HEK293 (cell line): ENCODE results near the gene GPR107.

Source experiments
- CTCF ChIA-PET: fragments of 350-600 bp; formaldehyde crosslinking; extraction: SDS; loops from one replicate; lab custom pipeline; 2021; ENCODE audit warnings: antibody characterized with exemption; lab: Yijun Ruan, JAX
- POLR2A ChIA-PET: fragments of 300-600 bp; formaldehyde crosslinking; extraction: SDS; loops from one replicate; lab custom pipeline; 2020; ENCODE audit warnings: antibody characterized with exemption, inconsistent platforms; lab: Yijun Ruan, JAX
- H3K27ac ChIP-seq: fragments of 200-500 bp; sonication (Bioruptor generic); 2 replicates; pipeline ENCODE4 v1.5.1; 2014; ENCODE audit warnings: low read depth, low read length, control low read depth, inconsistent platforms; ENCODE audit errors: extremely low read depth
- H3K36me3 ChIP-seq, 2 experiments: fragments of 200-500 bp in 1 of 2; sonication (Bioruptor generic) in 1 of 2; 1 replicate in 1 of 2; 2 replicates in 1 of 2; pipeline ENCODE4 v1.5.1; 2014 to 2017; ENCODE audit warnings: inconsistent platforms in 2 of 2, low read length in 2 of 2; ENCODE audit not compliant: control insufficient read depth in 2 of 2, insufficient read depth in 1 of 2
- H3K4me1 ChIP-seq: fragments of 200-500 bp; sonication (Bioruptor generic); 2 replicates; pipeline ENCODE4 v1.5.1; 2014; ENCODE audit warnings: mild to moderate bottlenecking, low read length, inconsistent platforms; ENCODE audit not compliant: control insufficient read depth, insufficient read depth
- H3K4me3 ChIP-seq: 2 replicates; pipeline ENCODE4 v1.5.1; 2011; ENCODE audit warnings: low read depth, mild to moderate bottlenecking, control low read depth, low read length, moderate library complexity
- H3K9me3 ChIP-seq: fragments of 200-500 bp; sonication (Bioruptor generic); 2 replicates; pipeline ENCODE4 v1.5.1; 2014; ENCODE audit warnings: low read depth, low read length, inconsistent platforms; ENCODE audit not compliant: control insufficient read depth, insufficient read depth
- BCL11A ChIP-seq: fragments of 450-650 bp; formaldehyde crosslinking; IDR thresholded peaks from 2 replicates; pipeline ENCODE4 v1.5.1; 2016; ENCODE audit warnings: low read depth, missing biosample characterization, missing genetic modification characterization
- GLIS1 ChIP-seq: fragments of 450-650 bp; formaldehyde crosslinking; IDR thresholded peaks from 2 replicates; pipeline ENCODE4 v1.5.1; 2016; ENCODE audit warnings: missing biosample characterization, missing genetic modification characterization
- KLF1 ChIP-seq: fragments of 450-650 bp; formaldehyde crosslinking; IDR thresholded peaks from 2 replicates; pipeline ENCODE4 v1.5.1; 2016; ENCODE audit warnings: missing biosample characterization, missing genetic modification characterization
- KLF8 ChIP-seq: fragments of 450-650 bp; formaldehyde crosslinking; IDR thresholded peaks from 2 replicates; pipeline ENCODE4 v1.5.1; 2016; ENCODE audit warnings: missing biosample characterization, missing genetic modification characterization
- SCRT2 ChIP-seq: fragments of 450-650 bp; formaldehyde crosslinking; IDR thresholded peaks from 2 replicates; pipeline ENCODE4 v1.5.1; 2016; ENCODE audit warnings: missing biosample characterization, missing genetic modification characterization
- YY2 ChIP-seq: fragments of 450-650 bp; formaldehyde crosslinking; IDR thresholded peaks from 2 replicates; pipeline ENCODE4 v1.5.1; 2016; ENCODE audit warnings: missing biosample characterization, missing genetic modification characterization
- ZEB2 ChIP-seq: fragments of 450-650 bp; formaldehyde crosslinking; IDR thresholded peaks from 2 replicates; pipeline ENCODE4 v1.5.1; 2016; ENCODE audit warnings: missing biosample characterization, missing genetic modification characterization
- ZNF19 ChIP-seq: fragments of 450-650 bp; formaldehyde crosslinking; IDR thresholded peaks from 2 replicates; pipeline ENCODE4; 2016; ENCODE audit warnings: missing biosample characterization, missing genetic modification characterization, low read depth
- ZNF202 ChIP-seq: fragments of 450-650 bp; formaldehyde crosslinking; IDR thresholded peaks from 2 replicates; pipeline ENCODE4 v1.5.1; 2016; ENCODE audit warnings: missing biosample characterization, missing genetic modification characterization, borderline replicate concordance
- ZNF324 ChIP-seq: fragments of 450-650 bp; formaldehyde crosslinking; IDR thresholded peaks from 2 replicates; pipeline ENCODE4 v1.5.1; 2016; ENCODE audit warnings: missing biosample characterization, missing genetic modification characterization
- ZNF366 ChIP-seq: fragments of 450-650 bp; formaldehyde crosslinking; conservative IDR thresholded peaks from 2 replicates; pipeline ENCODE4 v1.5.1; 2016; ENCODE audit warnings: missing biosample characterization, missing genetic modification characterization
- ZNF433 ChIP-seq: fragments of 450-650 bp; formaldehyde crosslinking; IDR thresholded peaks from 2 replicates; pipeline ENCODE4 v1.5.1; 2016; ENCODE audit warnings: missing biosample characterization, missing genetic modification characterization, low read depth
- ZNF510 ChIP-seq: fragments of 450-650 bp; formaldehyde crosslinking; IDR thresholded peaks from 2 replicates; pipeline ENCODE4 v1.5.1; 2018; ENCODE audit warnings: mild to moderate bottlenecking, missing genetic modification characterization, missing biosample characterization; ENCODE audit not compliant: insufficient replicate concordance
- ZNF707 ChIP-seq: fragments of 450-650 bp; formaldehyde crosslinking; IDR thresholded peaks from 2 replicates; pipeline ENCODE4 v1.5.1; 2016; ENCODE audit warnings: missing biosample characterization, missing genetic modification characterization
- ZNF768 ChIP-seq: fragments of 450-650 bp; formaldehyde crosslinking; IDR thresholded peaks from 2 replicates; pipeline ENCODE4 v1.5.1; 2018; ENCODE audit warnings: missing biosample characterization, mild to moderate bottlenecking, missing genetic modification characterization
- ZNF837 ChIP-seq: fragments of 450-650 bp; formaldehyde crosslinking; IDR thresholded peaks from 2 replicates; pipeline ENCODE4 v1.5.1; 2016; ENCODE audit warnings: missing biosample characterization, missing genetic modification characterization
- ZXDB ChIP-seq: fragments of 450-650 bp; formaldehyde crosslinking; IDR thresholded peaks from 2 replicates; pipeline ENCODE4 v1.5.1; 2016; ENCODE audit warnings: missing biosample characterization, missing genetic modification characterization
- TF ChIP-seq, protein P1 (sequence below): fragments of 450-650 bp; formaldehyde crosslinking; IDR thresholded peaks from 2 replicates; pipeline ENCODE4 v1.5.1; 2016; ENCODE audit warnings: missing biosample characterization, missing genetic modification characterization
- TF ChIP-seq, protein P2 (sequence below): fragments of 450-650 bp; formaldehyde crosslinking; IDR thresholded peaks from 2 replicates; pipeline ENCODE4 v1.5.1; 2016; ENCODE audit warnings: missing biosample characterization, missing genetic modification characterization
- TF ChIP-seq, protein P3 (sequence below): fragments of 450-650 bp; formaldehyde crosslinking; IDR thresholded peaks from 2 replicates; pipeline ENCODE4 v1.5.1; 2017; ENCODE audit warnings: missing biosample characterization, missing genetic modification characterization

Gene GPR107

DNA sequence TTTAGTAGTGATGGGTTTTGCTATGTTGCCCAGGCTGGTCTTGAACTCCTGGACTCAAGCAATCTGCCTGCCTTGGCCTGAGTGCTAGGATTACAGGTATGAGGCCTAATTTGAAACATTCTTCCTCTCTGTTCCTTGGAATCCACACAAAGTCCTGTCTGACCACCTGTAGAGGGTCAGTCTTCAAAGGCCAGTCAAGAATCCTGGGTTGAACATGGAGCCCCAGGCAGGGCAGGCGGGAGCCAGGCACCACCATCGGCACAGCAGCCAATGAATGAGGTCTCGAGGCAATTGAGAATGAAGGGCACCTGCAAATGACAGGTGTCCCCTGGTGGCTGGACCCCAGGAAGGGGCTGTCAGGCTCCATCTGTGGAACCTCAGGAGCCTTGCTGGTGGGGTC, 101.1 kb downstream of the GPR107 start:
- CTCF ChIA-PET: interaction anchor here (0.7 to 0.8 kb wide), 2 partner anchors 48 to 75 kb away, joined by 3 read pairs; no protein-coding TSS in a partner anchor
- Histone ChIP-seq H3K4me1 (no peaks in the 10 kb centered on the region), H3K27ac (no peak overlapping the region), H3K36me3 (no peaks in the 10 kb centered on the region), H3K9me3 (no peaks in the 10 kb centered on the region)
- POLR2A ChIA-PET: no interaction called here
- no peak for TF ChIP-seq ZNF324 (tag by site-specific recombination)
- no peak for TF ChIP-seq BCL11A (tag by site-specific recombination)
- no peak for TF ChIP-seq ZNF366
- TF ChIP-seq KLF8: no peak
- TF ChIP-seq SCRT2 (tag by site-specific recombination): peak; percentile 60
- TF ChIP-seq, all 188 proteins: peak for 1
- no peak overlapping the region for H3K4me3 ChIP-seq

DNA sequence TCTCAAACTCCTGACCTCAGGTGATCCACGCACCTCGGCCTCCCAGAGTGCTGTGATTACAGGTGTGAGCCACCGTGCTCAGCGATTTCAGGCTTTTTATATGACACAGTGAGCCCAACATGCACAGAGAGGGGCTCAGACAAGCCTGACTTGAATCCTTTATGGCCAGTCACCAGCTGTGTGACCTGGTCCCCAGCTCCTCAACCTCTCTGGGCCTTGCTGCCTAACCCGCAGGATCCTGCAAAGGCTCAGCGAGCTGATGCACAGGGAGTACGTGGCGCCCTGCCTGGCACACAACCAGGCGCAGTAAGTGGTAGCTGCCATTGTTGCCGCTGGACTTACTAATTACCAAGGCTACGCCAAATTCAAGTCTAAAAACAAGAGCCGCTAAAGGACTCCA, 101.9 kb downstream of the GPR107 start:
- CTCF ChIA-PET: interaction anchor here (0.7 to 1.1 kb wide), 3 partner anchors 11 to 81 kb away, joined by 3 to 4 read pairs (median 3); no protein-coding TSS in a partner anchor
- no peaks in the 10 kb centered on the region for H3K9me3 ChIP-seq
- no peaks in the 10 kb centered on the region for H3K36me3 ChIP-seq
- no peak overlapping the region for H3K27ac ChIP-seq
- no peaks in the 10 kb centered on the region for H3K4me1 ChIP-seq
- no peak overlapping the region for H3K4me3 ChIP-seq
- POLR2A ChIA-PET: no interaction called here
- TF ChIP-seq ZNF768 (tag by site-specific recombination) (0 out of 2 replicates have a peak, but pooled peaks have one; percentile 47), ZNF202 (tag by site-specific recombination) (no peak)

DNA sequence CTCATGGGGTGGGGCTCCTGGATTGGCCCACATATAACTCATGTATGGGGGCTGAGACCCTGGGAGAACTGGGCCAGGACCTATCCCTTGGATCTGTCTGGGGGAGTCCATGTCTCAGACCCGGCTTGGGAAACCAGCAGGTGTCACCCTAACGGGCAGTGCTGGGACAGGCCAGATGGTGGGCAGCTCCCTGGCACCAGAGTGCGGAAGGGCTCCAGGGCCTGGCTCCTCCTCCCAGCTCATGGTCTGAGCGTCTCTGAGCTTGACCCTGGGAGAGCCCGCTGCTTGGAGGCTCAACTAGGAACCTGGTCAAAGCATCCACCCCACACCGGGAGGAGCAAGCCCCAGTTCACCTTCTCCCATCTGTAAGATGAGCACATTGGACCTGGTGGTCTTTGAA, 103.0 kb downstream of the GPR107 start:
- no peaks in the 10 kb centered on the region for H3K36me3 ChIP-seq
- H3K9me3 ChIP-seq: no peaks in the 10 kb centered on the region
- no peak overlapping the region for H3K27ac ChIP-seq
- ChIA-PET CTCF (interaction anchor here (1.0 to 1.1 kb wide), 2 partner anchors 49 to 67 kb away, joined by 3 read pairs; no protein-coding TSS in a partner anchor), POLR2A (interaction anchor here (0.6 kb wide), 1 partner anchor 16 kb away, joined by 3 read pairs; no protein-coding TSS in a partner anchor)
- H3K4me1 ChIP-seq: no peaks in the 10 kb centered on the region
- H3K4me3 ChIP-seq: no peak overlapping the region
- TF ChIP-seq, protein P1, sequence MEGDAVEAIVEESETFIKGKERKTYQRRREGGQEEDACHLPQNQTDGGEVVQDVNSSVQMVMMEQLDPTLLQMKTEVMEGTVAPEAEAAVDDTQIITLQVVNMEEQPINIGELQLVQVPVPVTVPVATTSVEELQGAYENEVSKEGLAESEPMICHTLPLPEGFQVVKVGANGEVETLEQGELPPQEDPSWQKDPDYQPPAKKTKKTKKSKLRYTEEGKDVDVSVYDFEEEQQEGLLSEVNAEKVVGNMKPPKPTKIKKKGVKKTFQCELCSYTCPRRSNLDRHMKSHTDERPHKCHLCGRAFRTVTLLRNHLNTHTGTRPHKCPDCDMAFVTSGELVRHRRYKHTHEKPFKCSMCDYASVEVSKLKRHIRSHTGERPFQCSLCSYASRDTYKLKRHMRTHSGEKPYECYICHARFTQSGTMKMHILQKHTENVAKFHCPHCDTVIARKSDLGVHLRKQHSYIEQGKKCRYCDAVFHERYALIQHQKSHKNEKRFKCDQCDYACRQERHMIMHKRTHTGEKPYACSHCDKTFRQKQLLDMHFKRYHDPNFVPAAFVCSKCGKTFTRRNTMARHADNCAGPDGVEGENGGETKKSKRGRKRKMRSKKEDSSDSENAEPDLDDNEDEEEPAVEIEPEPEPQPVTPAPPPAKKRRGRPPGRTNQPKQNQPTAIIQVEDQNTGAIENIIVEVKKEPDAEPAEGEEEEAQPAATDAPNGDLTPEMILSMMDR (tag by site-specific recombination): 0 out of 2 replicates have a peak, but pooled peaks have one; percentile 20
- no peak for TF ChIP-seq ZNF510 (tag by site-specific recombination)
- TF ChIP-seq, protein P2, sequence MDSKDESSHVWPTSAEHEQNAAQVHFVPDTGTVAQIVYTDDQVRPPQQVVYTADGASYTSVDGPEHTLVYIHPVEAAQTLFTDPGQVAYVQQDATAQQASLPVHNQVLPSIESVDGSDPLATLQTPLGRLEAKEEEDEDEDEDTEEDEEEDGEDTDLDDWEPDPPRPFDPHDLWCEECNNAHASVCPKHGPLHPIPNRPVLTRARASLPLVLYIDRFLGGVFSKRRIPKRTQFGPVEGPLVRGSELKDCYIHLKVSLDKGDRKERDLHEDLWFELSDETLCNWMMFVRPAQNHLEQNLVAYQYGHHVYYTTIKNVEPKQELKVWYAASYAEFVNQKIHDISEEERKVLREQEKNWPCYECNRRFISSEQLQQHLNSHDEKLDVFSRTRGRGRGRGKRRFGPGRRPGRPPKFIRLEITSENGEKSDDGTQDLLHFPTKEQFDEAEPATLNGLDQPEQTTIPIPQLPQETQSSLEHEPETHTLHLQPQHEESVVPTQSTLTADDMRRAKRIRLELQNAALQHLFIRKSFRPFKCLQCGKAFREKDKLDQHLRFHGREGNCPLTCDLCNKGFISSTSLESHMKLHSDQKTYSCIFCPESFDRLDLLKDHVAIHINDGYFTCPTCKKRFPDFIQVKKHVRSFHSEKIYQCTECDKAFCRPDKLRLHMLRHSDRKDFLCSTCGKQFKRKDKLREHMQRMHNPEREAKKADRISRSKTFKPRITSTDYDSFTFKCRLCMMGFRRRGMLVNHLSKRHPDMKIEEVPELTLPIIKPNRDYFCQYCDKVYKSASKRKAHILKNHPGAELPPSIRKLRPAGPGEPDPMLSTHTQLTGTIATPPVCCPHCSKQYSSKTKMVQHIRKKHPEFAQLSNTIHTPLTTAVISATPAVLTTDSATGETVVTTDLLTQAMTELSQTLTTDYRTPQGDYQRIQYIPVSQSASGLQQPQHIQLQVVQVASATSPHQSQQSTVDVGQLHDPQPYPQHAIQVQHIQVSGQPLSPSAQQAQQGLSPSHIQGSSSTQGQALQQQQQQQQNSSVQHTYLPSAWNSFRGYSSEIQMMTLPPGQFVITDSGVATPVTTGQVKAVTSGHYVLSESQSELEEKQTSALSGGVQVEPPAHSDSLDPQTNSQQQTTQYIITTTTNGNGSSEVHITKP (tag by site-specific recombination): 0 out of 2 replicates have a peak, but pooled peaks have one; percentile 5

DNA sequence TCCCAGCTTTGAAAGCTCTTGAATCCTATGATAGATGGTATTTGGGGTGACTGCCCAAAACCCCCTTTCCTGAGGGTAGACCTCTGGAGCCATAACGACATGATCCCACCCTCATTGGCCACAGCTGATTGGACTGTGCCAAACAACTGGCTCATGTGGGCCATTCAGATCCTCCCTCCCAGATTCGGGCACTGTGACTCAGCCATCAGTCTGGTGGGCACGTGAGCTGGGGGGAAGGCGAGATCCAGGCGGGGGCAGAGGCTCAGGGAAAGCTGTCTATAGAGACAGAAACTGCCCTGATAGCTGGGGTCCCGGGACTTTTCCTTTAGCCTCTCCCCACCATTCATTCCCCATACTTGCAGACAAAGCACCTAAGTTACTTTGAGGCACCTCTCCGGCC, 103.4 kb downstream of the GPR107 start:
- no peaks in the 10 kb centered on the region for H3K9me3 ChIP-seq
- no peak overlapping the region for H3K4me3 ChIP-seq
- H3K27ac ChIP-seq: no peak overlapping the region
- no peaks in the 10 kb centered on the region for H3K36me3 ChIP-seq
- POLR2A ChIA-PET: no interaction called here
- CTCF ChIA-PET: interaction anchor here (1.0 to 1.1 kb wide), 2 partner anchors 50 to 67 kb away, joined by 3 read pairs; no protein-coding TSS in a partner anchor
- H3K4me1 ChIP-seq: no peaks in the 10 kb centered on the region
- TF ChIP-seq KLF1 (tag by site-specific recombination) (no peak), ZXDB (tag by site-specific recombination) (no peak), ZNF19 (tag by site-specific recombination) (no peak), GLIS1 (no peak), ZEB2 (tag by site-specific recombination) (no peak), ZNF707 (tag by site-specific recombination) (no peak), ZNF433 (tag by site-specific recombination) (no peak), YY2 (no peak), ZNF324 (tag by site-specific recombination) (no peak), ZNF837 (no peak)
- TF ChIP-seq, protein P3, sequence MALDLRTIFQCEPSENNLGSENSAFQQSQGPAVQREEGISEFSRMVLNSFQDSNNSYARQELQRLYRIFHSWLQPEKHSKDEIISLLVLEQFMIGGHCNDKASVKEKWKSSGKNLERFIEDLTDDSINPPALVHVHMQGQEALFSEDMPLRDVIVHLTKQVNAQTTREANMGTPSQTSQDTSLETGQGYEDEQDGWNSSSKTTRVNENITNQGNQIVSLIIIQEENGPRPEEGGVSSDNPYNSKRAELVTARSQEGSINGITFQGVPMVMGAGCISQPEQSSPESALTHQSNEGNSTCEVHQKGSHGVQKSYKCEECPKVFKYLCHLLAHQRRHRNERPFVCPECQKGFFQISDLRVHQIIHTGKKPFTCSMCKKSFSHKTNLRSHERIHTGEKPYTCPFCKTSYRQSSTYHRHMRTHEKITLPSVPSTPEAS (tag by site-specific recombination): no peak
